Neural cell (in vitro differentiated cells): ENCODE results near the gene YIPF5. TPM values are rescaled to one million over a fixed set of nuclear protein-coding genes. Genes with fewer than 3 reads are reported as not detected.

Experiments used
- H2AFZ ChIP-seq: fragments of 200-600, 300-800 bp; sonication (generic), shearing (Covaris generic); 2 replicates; pipeline ENCODE4 v1.6.0; 2014; ENCODE audit warnings: low read depth, mild to moderate bottlenecking, antibody characterized with exemption, low read length, moderate library complexity
- H3F3A ChIP-seq: fragments of 200-600 bp; shearing (Covaris generic); 2 replicates; pipeline ENCODE4 v1.6.1; 2016; ENCODE audit warnings: mild to moderate bottlenecking, moderate library complexity, mixed read lengths, antibody characterized with exemption, low read length; ENCODE audit not compliant: insufficient read depth, poor library complexity, severe bottlenecking
- H3K27ac ChIP-seq: fragments of 200-600, 300-800 bp; sonication (generic), shearing (Covaris generic); 2 replicates; pipeline ENCODE4 v1.5.1; 2014; ENCODE audit warnings: mild to moderate bottlenecking, low read length, moderate library complexity
- H3K27me3 ChIP-seq: fragments of 300-800, 200-600 bp; sonication (generic), shearing (Covaris generic); 2 replicates; pipeline ENCODE4 v1.6.0; 2014; ENCODE audit warnings: mild to moderate bottlenecking, low read depth, low read length, moderate library complexity; ENCODE audit not compliant: insufficient read depth
- H3K36me3 ChIP-seq: fragments of 300-800, 200-600 bp; sonication (generic), shearing (Covaris generic); 2 replicates; pipeline ENCODE4 v1.5.1; 2014; ENCODE audit warnings: mild to moderate bottlenecking, antibody characterized with exemption, low read length, moderate library complexity; ENCODE audit not compliant: insufficient read depth
- H3K4me2 ChIP-seq: fragments of 300-800, 200-600 bp; sonication (generic), shearing (Covaris generic); 2 replicates; pipeline ENCODE4 v1.6.0; 2014; ENCODE audit warnings: mild to moderate bottlenecking, low read length
- H3K4me3 ChIP-seq: fragments of 300-800, 200-600 bp; sonication (generic), shearing (Covaris generic); 2 replicates; pipeline ENCODE4 v1.5.1; 2014; ENCODE audit warnings: mild to moderate bottlenecking, low read length, moderate library complexity
- H3K79me2 ChIP-seq: fragments of 200-600 bp; shearing (Covaris generic); replicated peaks from 2 replicates; pipeline ENCODE4 v1.6.0; 2014; ENCODE audit warnings: mild to moderate bottlenecking, low read length, moderate library complexity; ENCODE audit not compliant: insufficient read depth
- H3K9ac ChIP-seq: fragments of 300-800, 200-600 bp; sonication (generic), shearing (Covaris generic); 2 replicates; pipeline ENCODE4 v1.6.1; 2016; ENCODE audit warnings: mild to moderate bottlenecking, low read length, mixed read lengths
- H3K9me2 ChIP-seq: fragments of 200-600 bp; shearing (Covaris generic); 2 replicates; pipeline ENCODE4 v1.6.1; 2016; ENCODE audit warnings: mild to moderate bottlenecking, low read length, mixed read lengths; ENCODE audit not compliant: insufficient read depth
- H3K9me3 ChIP-seq: fragments of 200-600, 300-800 bp; sonication (generic), shearing (Covaris generic); 2 replicates; pipeline ENCODE4 v1.6.1; 2016; ENCODE audit warnings: mild to moderate bottlenecking, mixed run types, low read length, moderate library complexity, mixed read lengths
- H4K20me1 ChIP-seq: fragments of 200-600 bp; shearing (Covaris generic); 2 replicates; pipeline ENCODE4 v1.6.1; 2016; ENCODE audit warnings: mild to moderate bottlenecking, mixed run types; ENCODE audit not compliant: insufficient read depth
- EP300 ChIP-seq: fragments of 450-650 bp; conservative IDR thresholded peaks from 2 replicates; pipeline ENCODE4 v1.6.1; 2014; ENCODE audit warnings: antibody characterized with exemption, mild to moderate bottlenecking, moderate library complexity; ENCODE audit not compliant: poor library complexity, severe bottlenecking
- EZH2 ChIP-seq: fragments of 200-600, 300-800 bp; shearing (Covaris generic), sonication (generic); IDR thresholded peaks from 2 replicates; pipeline ENCODE4 v1.6.1; 2014; ENCODE audit warnings: antibody characterized with exemption, low read length, borderline replicate concordance, mild to moderate bottlenecking; ENCODE audit not compliant: insufficient read depth, poor library complexity, severe bottlenecking
- MXI1 ChIP-seq: fragments of 450-650 bp; conservative IDR thresholded peaks from 2 replicates; pipeline ENCODE4 v1.6.1; 2014; ENCODE audit warnings: antibody characterized with exemption, mild to moderate bottlenecking; ENCODE audit not compliant: poor library complexity, severe bottlenecking
- POLR2AphosphoS5 ChIP-seq: IDR thresholded peaks from 2 replicates; pipeline ENCODE4 v1.6.1; 2012
- RAD21 ChIP-seq: fragments of 450-650 bp; conservative IDR thresholded peaks from 2 replicates; pipeline ENCODE4 v1.6.1; 2014; ENCODE audit warnings: antibody characterized with exemption, mild to moderate bottlenecking, moderate library complexity
- SMC3 ChIP-seq: fragments of 450-650 bp; conservative IDR thresholded peaks from 2 replicates; pipeline ENCODE4 v1.6.1; 2014; ENCODE audit warnings: antibody characterized with exemption, mild to moderate bottlenecking, moderate library complexity; ENCODE audit not compliant: poor library complexity
- TAF1 ChIP-seq: IDR thresholded peaks from 2 replicates; pipeline ENCODE4 v1.6.1; 2012; ENCODE audit warnings: low read depth
- polyA plus RNA-seq: library from polyadenylated mRNA; depleted of rRNA; stranded (reverse); fragments of >200 nt; gene quantifications from 2 replicates; pipeline ENCODE4 v1.2.3, GENCODE V29; 2014
- TF ChIP-seq, protein P1 (sequence below): IDR thresholded peaks from 2 replicates; pipeline ENCODE4 v1.6.1; 2012; ENCODE audit warnings: borderline replicate concordance
- TF ChIP-seq, protein P2 (sequence below): fragments of 450-650 bp; IDR thresholded peaks from 2 replicates; pipeline ENCODE4 v1.5.1; 2014; ENCODE audit warnings: antibody characterized with exemption, mild to moderate bottlenecking, moderate library complexity; ENCODE audit not compliant: poor library complexity, severe bottlenecking

Gene YIPF5
- polyA plus RNA-seq, 1 donor from 2014 or later, result 59.6 TPM

DNA sequence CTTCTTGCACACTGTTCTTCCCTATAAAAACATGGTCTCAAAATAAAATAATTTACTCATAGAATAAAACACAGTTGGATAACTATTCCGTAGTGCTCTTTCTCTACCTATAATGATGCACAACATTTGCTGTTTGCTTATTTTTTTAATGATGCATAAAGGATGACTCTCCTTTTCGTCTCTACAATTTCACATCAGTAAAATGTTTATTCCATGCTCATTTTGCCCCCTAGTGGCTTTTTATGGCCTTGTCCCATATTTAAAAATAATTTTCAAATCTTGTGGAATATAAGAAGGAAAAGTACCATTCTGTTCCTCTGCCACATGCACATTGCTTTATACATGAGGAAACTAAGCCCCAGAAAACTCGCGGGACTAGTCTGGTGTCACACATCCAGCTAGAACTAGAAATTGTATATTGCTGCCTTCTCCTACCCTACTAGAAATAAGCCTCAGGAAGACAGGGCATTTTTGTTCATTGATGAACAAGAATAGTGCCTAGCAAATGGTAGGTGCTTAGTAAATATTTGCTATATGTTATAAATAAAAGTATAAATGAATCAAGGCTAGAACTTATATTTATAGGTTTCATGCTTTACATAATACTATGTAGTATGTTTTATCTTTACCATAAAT lies 12.9 kb upstream of the YIPF5 start (continued):
- TF ChIP-seq, protein P1, sequence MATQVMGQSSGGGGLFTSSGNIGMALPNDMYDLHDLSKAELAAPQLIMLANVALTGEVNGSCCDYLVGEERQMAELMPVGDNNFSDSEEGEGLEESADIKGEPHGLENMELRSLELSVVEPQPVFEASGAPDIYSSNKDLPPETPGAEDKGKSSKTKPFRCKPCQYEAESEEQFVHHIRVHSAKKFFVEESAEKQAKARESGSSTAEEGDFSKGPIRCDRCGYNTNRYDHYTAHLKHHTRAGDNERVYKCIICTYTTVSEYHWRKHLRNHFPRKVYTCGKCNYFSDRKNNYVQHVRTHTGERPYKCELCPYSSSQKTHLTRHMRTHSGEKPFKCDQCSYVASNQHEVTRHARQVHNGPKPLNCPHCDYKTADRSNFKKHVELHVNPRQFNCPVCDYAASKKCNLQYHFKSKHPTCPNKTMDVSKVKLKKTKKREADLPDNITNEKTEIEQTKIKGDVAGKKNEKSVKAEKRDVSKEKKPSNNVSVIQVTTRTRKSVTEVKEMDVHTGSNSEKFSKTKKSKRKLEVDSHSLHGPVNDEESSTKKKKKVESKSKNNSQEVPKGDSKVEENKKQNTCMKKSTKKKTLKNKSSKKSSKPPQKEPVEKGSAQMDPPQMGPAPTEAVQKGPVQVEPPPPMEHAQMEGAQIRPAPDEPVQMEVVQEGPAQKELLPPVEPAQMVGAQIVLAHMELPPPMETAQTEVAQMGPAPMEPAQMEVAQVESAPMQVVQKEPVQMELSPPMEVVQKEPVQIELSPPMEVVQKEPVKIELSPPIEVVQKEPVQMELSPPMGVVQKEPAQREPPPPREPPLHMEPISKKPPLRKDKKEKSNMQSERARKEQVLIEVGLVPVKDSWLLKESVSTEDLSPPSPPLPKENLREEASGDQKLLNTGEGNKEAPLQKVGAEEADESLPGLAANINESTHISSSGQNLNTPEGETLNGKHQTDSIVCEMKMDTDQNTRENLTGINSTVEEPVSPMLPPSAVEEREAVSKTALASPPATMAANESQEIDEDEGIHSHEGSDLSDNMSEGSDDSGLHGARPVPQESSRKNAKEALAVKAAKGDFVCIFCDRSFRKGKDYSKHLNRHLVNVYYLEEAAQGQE, result no peak

DNA sequence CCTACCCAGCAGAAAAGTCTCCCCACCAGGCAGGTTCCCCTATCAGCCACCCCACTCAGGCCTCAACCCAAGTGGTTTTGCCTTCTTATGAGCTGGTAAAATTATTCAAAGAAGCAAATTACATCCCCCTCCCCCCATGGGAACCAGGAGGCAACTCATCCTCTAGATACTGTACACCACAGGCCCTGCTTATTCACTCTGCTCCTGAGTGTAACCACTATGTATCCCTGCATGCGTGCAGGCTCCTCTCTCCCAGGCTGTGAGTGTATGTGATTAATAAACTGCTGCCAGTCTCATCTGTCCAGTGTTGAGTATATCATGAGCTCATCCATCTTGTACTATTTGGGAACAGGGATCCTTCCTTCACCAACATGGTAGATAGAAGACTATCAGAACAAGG lies 8.8 kb upstream of the YIPF5 start:
- no peaks in the 10 kb centered on the region for H3F3A ChIP-seq
- TF ChIP-seq, protein P2, sequence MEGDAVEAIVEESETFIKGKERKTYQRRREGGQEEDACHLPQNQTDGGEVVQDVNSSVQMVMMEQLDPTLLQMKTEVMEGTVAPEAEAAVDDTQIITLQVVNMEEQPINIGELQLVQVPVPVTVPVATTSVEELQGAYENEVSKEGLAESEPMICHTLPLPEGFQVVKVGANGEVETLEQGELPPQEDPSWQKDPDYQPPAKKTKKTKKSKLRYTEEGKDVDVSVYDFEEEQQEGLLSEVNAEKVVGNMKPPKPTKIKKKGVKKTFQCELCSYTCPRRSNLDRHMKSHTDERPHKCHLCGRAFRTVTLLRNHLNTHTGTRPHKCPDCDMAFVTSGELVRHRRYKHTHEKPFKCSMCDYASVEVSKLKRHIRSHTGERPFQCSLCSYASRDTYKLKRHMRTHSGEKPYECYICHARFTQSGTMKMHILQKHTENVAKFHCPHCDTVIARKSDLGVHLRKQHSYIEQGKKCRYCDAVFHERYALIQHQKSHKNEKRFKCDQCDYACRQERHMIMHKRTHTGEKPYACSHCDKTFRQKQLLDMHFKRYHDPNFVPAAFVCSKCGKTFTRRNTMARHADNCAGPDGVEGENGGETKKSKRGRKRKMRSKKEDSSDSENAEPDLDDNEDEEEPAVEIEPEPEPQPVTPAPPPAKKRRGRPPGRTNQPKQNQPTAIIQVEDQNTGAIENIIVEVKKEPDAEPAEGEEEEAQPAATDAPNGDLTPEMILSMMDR, result no peak
- TF ChIP-seq, protein P1, result no peak
- no peak for TF ChIP-seq EZH2
- TF ChIP-seq SMC3, result no peak
- TF ChIP-seq MXI1, result no peak
- TF ChIP-seq EP300, result no peak
- TF ChIP-seq RAD21, result no peak
- TF ChIP-seq TAF1, result no peak
- TF ChIP-seq POLR2AphosphoS5, result no peak
- H3K27ac ChIP-seq, result no peak overlapping the region
- no peak overlapping the region for H3K4me2 ChIP-seq
- H2AFZ ChIP-seq, result no peak overlapping the region
- H3K9ac ChIP-seq, result no peak overlapping the region
- H3K79me2 ChIP-seq, result no peaks in the 10 kb centered on the region
- no peaks in the 10 kb centered on the region for H4K20me1 ChIP-seq
- H3K4me3 ChIP-seq, result no peak overlapping the region
- H3K36me3 ChIP-seq, result no peaks in the 10 kb centered on the region
- H3K9me3 ChIP-seq, result no peaks in the 10 kb centered on the region
- no peaks in the 10 kb centered on the region for H3K27me3 ChIP-seq
- H3K9me2 ChIP-seq, result no peaks in the 10 kb centered on the region
